MM.1S (cell line): Measurements from ENCODE around the gene DNER.
"Not testable (repeated sequence)": the region's sequence is repeated elsewhere in the genome, so short reads cannot be mapped to it uniquely, and the experiment has no call there.

Experiments
- DNase-seq: peaks from one replicate; pipeline ENCODE4 v3.0.0-alpha.2; 2015
- H2AFZ ChIP-seq: fragments of 300-600 bp; sonication (generic); 2 replicates; pipeline ENCODE4 v1.6.0; 2016; ENCODE audit warnings: antibody characterized with exemption, low read length
- H3F3A ChIP-seq: fragments of 300-600 bp; sonication (generic); 2 replicates; pipeline ENCODE4 v1.6.1; 2016; ENCODE audit warnings: mild to moderate bottlenecking, antibody characterized with exemption, low read length, moderate library complexity, mixed read lengths; ENCODE audit not compliant: insufficient read depth
- H3K27ac ChIP-seq: fragments of 300-600 bp; sonication (generic); 2 replicates; pipeline ENCODE4 v1.5.1; 2016; ENCODE audit warnings: mild to moderate bottlenecking, low read length
- H3K27me3 ChIP-seq: fragments of 300-600 bp; sonication (generic); replicated peaks from 2 replicates; pipeline ENCODE4 v1.6.0; 2016; ENCODE audit warnings: low read length; ENCODE audit not compliant: insufficient read depth
- H3K36me3 ChIP-seq: fragments of 300-600 bp; sonication (generic); replicated peaks from 2 replicates; pipeline ENCODE4 v1.6.1; 2016; ENCODE audit warnings: mild to moderate bottlenecking, low read length, mixed read lengths; ENCODE audit not compliant: insufficient read depth
- H3K4me1 ChIP-seq: fragments of 300-600 bp; sonication (generic); 2 replicates; pipeline ENCODE4 v1.6.1; 2016; ENCODE audit warnings: low read length, mixed read lengths
- H3K4me2 ChIP-seq: fragments of 300-600 bp; sonication (generic); 2 replicates; pipeline ENCODE4 v1.6.0; 2016; ENCODE audit warnings: low read depth, low read length
- H3K4me3 ChIP-seq: fragments of 300-600 bp; sonication (generic); 2 replicates; pipeline ENCODE4 v1.5.1; 2016; ENCODE audit warnings: low read length, mixed read lengths
- H3K79me2 ChIP-seq: fragments of 300-600 bp; sonication (generic); 2 replicates; pipeline ENCODE4 v1.6.1; 2016; ENCODE audit warnings: mixed run types, low read length, mixed read lengths
- H3K9ac ChIP-seq: fragments of 300-600 bp; sonication (generic); 2 replicates; pipeline ENCODE4 v1.6.1; 2016; ENCODE audit warnings: low read length, mixed read lengths
- H3K9me2 ChIP-seq: fragments of 300-600 bp; sonication (generic); replicated peaks from 2 replicates; pipeline ENCODE4 v1.6.1; 2016; ENCODE audit warnings: mild to moderate bottlenecking, low read length, mixed read lengths; ENCODE audit not compliant: insufficient read depth
- H3K9me3 ChIP-seq: fragments of 300-600 bp; sonication (generic); replicated peaks from 2 replicates; pipeline ENCODE4 v1.6.1; 2016; ENCODE audit warnings: mild to moderate bottlenecking, low read length, mixed read lengths; ENCODE audit not compliant: insufficient read depth
- H4K20me1 ChIP-seq: fragments of 300-600 bp; sonication (generic); 2 replicates; pipeline ENCODE4 v1.6.1; 2016; ENCODE audit warnings: mild to moderate bottlenecking, low read length, moderate library complexity, mixed read lengths; ENCODE audit not compliant: insufficient read depth
- CTCF ChIP-seq: fragments of 300-600 bp; sonication (generic); IDR thresholded peaks from 2 replicates; pipeline ENCODE4 v1.5.1; 2016; ENCODE audit warnings: antibody characterized with exemption, low read length, mixed read lengths
- EZH2 ChIP-seq: fragments of 300-600 bp; sonication (generic); optimal IDR thresholded peaks from 2 replicates; pipeline ENCODE3; 2017; ENCODE audit warnings: low read depth, mild to moderate bottlenecking, antibody characterized with exemption, low read length, mixed read lengths
- EZH2phosphoT487 ChIP-seq: fragments of 300-600 bp; sonication (generic); IDR thresholded peaks from 2 replicates; pipeline ENCODE4 v1.6.1; 2018; ENCODE audit warnings: antibody characterized with exemption, low read length

The DNER gene

GRCh38 chr2:229749779-229750178 lies 35.4 kb upstream of the DNER start:
- no peak for DNase-seq
- no peak overlapping the region for H2AFZ ChIP-seq
- no peaks in the 10 kb centered on the region for H3K36me3 ChIP-seq
- no peaks in the 10 kb centered on the region for H3K9me3 ChIP-seq
- H3K9ac ChIP-seq = no peak overlapping the region
- H3F3A ChIP-seq = no peaks in the 10 kb centered on the region
- H3K79me2 ChIP-seq = no peaks in the 10 kb centered on the region
- H3K4me3 ChIP-seq = no peak overlapping the region
- H3K9me2 ChIP-seq = no peaks in the 10 kb centered on the region
- no peak overlapping the region for H3K4me2 ChIP-seq
- H4K20me1 ChIP-seq = no peaks in the 10 kb centered on the region
- TF ChIP-seq CTCF (no peak), EZH2 (no peak), EZH2phosphoT487 (no peak)
- no peaks in the 10 kb centered on the region for H3K27me3 ChIP-seq
- H3K27ac ChIP-seq = no peak overlapping the region
- no peaks in the 10 kb centered on the region for H3K4me1 ChIP-seq

- H3K9me2 ChIP-seq = no peaks in the 10 kb centered on the region
These were observed 34.6 kb upstream of the DNER start for GRCh38 chr2:229748950-229749349.

GRCh38 chr2:229742691-229743090 lies 28.3 kb upstream of the DNER start:
- not testable (repeated sequence) for H3K79me2 ChIP-seq, DNase-seq, H3K27ac ChIP-seq, H4K20me1 ChIP-seq, H3K4me1 ChIP-seq, H3K9me2 ChIP-seq, H3K27me3 ChIP-seq, H3K9ac ChIP-seq, H3F3A ChIP-seq, H3K36me3 ChIP-seq, H3K4me2 ChIP-seq, H3K9me3 ChIP-seq, H2AFZ ChIP-seq, H3K4me3 ChIP-seq

More at GRCh38 chr2:229748950-229749349, 34.6 kb upstream of the DNER start:
- Histone ChIP-seq H3F3A (no peaks in the 10 kb centered on the region), H3K4me2 (no peak overlapping the region), H3K4me3 (no peak overlapping the region), H2AFZ (no peak overlapping the region), H3K36me3 (no peaks in the 10 kb centered on the region), H3K27ac (no peak overlapping the region), H4K20me1 (no peaks in the 10 kb centered on the region), H3K4me1 (no peaks in the 10 kb centered on the region), H3K9me3 (no peaks in the 10 kb centered on the region), H3K27me3 (no peaks in the 10 kb centered on the region), H3K9ac (no peak overlapping the region), H3K79me2 (no peaks in the 10 kb centered on the region)
- no peak for DNase-seq
- TF ChIP-seq EZH2phosphoT487 (no peak), CTCF (no peak), EZH2 (no peak)

GRCh38 chr2:229740279-229740678 lies 25.9 kb upstream of the DNER start:
- Histone ChIP-seq H3K27me3 (no peaks in the 10 kb centered on the region), H3F3A (no peaks in the 10 kb centered on the region)

More at GRCh38 chr2:229740279-229740678, 25.9 kb upstream of the DNER start:
- no peak overlapping the region for H3K27ac ChIP-seq
- no peak overlapping the region for H3K4me2 ChIP-seq
- H2AFZ ChIP-seq = no peak overlapping the region
- H3K4me1 ChIP-seq = no peaks in the 10 kb centered on the region
- H3K36me3 ChIP-seq = no peaks in the 10 kb centered on the region
- H3K4me3 ChIP-seq = no peak overlapping the region
- H3K9me3 ChIP-seq = no peaks in the 10 kb centered on the region
- H4K20me1 ChIP-seq = no peaks in the 10 kb centered on the region
- TF ChIP-seq CTCF = no peak
- TF ChIP-seq EZH2phosphoT487 = no peak
- TF ChIP-seq EZH2 = no peak
- H3K9ac ChIP-seq = no peak overlapping the region
- no peak for DNase-seq
- H3K9me2 ChIP-seq = no peaks in the 10 kb centered on the region
- H3K79me2 ChIP-seq = no peaks in the 10 kb centered on the region
